ENCODE measurements around the gene PLIN5. TPM values are rescaled to one million over a fixed set of nuclear protein-coding genes. Genes with fewer than 3 reads are reported as not detected.
"Not testable (repeated sequence)": the region's sequence is repeated elsewhere in the genome, so short reads cannot be mapped to it uniquely, and the experiment has no call there.

The PLIN5 gene
- total RNA-seq, 2 experiments from 2014 or later = not detected

DNA sequence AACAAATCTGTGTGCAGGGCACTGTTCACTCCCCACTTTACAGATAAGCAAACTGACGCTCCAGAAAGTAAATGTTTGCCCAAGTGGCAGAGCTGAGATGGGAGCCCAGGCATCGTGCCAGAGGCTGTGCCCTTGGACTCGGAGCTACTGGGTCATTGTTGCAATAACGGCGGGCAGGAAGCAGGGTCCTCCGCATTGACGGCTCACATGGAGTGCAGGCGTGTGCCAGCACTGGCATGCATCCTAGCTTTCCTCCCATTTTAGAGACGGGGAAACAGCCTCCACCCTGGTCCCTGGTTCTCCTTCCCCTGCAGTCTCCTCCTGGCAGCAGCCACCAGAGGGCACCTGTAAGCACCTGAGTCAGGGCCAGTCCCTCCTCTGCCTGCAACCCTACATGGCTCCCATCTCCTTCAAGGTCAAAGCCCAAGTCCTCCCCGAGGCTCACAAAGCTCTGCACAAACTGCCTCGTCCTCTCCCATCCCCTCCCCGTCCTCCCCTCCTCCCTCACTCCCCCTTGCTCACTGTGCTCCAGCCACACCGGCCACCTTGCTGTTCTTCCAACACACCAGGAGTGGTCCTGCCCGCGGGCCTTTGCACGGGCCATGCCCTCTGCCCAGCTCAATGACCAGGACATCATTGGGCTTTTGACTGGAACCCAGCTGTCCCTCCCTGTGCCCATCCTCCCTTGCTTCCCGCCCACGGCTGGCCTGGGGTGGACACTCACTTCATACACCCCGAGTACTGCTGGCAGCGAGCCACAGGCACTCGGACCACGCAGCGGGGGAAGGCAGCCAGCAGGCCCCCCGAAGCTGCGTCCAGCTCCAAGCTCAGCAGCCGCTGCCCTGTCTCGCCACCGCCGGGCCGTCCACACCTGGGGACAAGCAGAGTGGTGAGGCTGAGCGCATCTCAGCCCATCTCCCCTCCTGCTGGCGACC is 12.5 kb upstream of the PLIN5 start:
- Mint-ChIP-seq H3K27ac (no peak overlapping the region), H3K9me3 (ENCODE audit: low read depth) (no peaks in the 10 kb centered on the region), H3K4me1 (peaks cover 1% of the 10 kb centered on the region), H3K27me3 (no peaks in the 10 kb centered on the region), H3K4me3 (no peak overlapping the region), H3K36me3 (no peaks in the 10 kb centered on the region)
- CTCF ChIA-PET = interaction anchor here (0.6 to 2.2 kb wide), 6 partner anchors 11 to 1283 kb away, joined by 3 to 12 read pairs (median 3); partner anchors contain the start of gene SEMA6B
- DNase-seq = peak; percentile 54
- peak; percentile 23 for ATAC-seq

DNA sequence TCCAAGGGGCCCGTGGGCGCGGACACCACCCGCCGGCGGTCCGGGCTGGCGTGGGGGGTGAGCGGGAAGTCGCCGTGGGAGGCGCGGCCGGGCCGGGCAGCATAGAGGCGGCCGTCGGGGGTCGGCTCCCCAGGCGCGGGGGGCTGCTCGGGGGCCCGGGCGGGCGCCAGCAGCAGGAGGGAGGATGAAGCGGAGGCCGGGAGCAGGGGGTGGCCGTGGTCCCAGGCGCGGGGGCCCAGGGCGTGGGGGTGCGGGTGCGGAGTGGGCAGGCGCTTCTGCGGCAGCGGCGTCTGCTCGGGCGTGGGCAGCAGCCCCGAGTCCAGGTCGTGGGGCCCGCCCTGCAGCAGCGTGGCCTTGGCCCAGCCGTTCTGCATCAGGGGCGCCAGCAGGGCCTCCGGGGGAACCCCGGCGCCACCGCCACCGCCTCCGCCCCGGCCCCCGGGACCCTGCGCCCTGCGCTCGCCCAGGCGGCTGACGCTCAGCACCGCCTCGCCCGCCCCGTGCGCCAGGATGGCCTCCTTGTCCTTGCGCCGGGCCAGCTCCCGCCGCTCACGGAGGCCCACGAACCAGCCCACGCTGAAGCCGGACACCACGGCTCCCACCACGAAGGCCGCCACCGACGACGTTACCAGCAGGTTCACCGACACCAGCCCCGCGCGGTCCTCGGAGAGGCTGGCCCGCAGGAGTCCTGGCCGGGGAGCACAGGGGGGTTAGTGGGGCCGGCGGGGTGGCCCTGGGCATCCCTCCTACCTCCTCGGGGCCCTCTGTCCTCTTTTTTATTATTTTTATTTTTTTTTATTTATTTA is 9.0 kb upstream of the PLIN5 start:
- H3K27me3 Mint-ChIP-seq = no peaks in the 10 kb centered on the region
- DNase-seq = no peak
- no peaks in the 10 kb centered on the region for H3K9me3 Mint-ChIP-seq (ENCODE audit: low read depth)
- H3K36me3 Mint-ChIP-seq = no peaks in the 10 kb centered on the region
- peaks cover 4% of the 10 kb centered on the region for H3K4me1 Mint-ChIP-seq
- H3K27ac Mint-ChIP-seq = no peak overlapping the region
- CTCF ChIA-PET = no interaction called here
- no peak overlapping the region for H3K4me3 Mint-ChIP-seq
- no peak for ATAC-seq

DNA sequence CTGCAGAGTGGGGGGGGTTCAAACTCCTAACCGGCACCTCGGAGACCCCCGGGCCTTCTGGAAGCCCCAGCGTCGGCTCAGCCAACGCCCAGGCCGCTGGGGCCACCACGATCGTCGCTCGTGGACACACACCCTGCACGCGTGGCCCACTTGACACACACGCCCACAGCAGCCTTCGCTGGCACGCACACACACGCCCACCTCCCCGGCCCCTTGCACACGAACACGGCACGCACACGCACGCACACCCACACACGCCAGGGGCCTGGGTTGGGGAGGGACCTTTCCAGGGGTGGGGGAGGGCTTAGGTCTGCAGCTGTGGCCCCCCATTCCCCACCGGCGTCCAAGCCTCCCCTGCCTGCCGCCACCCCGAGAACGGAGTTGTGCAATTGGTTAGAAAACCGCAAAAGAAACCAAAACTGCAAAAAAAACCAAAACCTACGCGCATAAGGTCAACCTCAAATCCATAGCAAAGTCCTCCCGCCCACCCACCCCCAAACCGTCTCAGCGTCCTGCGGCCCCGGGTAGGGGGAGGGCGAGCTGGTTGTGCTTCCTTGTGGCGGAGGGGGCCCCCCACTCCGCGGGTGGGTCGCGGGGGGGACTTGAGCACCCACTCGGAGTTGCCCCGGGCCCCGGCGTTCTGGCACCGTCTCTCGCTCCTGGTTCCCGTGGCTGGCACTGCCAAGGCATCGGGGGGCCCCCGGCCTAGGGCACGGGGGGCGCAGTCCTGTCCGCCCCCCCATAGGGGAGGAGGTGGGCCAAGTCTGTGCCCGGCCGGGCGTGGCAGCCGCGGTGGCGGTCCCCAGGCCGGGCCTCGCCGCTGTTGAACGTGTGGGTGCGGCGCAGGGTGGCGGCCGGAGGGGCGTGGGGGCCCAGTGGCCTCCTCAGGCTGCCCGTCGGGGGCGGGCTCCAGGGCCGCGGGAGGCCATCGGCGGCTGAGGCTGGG is 8.1 kb upstream of the PLIN5 start:
- no peak overlapping the region for H3K4me3 Mint-ChIP-seq
- CTCF ChIA-PET = no interaction called here
- no peaks in the 10 kb centered on the region for H3K9me3 Mint-ChIP-seq (ENCODE audit: low read depth)
- peaks cover 4% of the 10 kb centered on the region for H3K4me1 Mint-ChIP-seq
- no peaks in the 10 kb centered on the region for H3K36me3 Mint-ChIP-seq
- ATAC-seq (no peak), DNase-seq (no peak)
- no peaks in the 10 kb centered on the region for H3K27me3 Mint-ChIP-seq
- H3K27ac Mint-ChIP-seq = no peak overlapping the region

DNA sequence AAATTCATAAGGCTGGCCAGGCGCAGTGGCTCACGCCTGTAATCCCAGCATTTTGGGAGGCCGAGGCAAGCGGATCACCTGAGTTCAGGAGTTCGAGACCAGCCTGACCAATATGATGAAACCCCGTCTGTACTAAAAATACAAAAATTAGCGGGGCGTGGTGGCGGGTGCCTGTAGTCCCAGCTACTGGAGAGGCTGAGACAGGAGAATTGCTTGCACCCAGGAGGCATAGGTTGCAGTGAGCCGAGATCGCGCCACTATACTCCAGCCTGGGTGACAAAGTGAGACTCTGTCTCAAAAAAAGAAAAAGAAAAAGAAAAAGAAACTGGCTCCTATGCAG is 6.8 kb upstream of the PLIN5 start:
- H3K4me1 Mint-ChIP-seq; H3K4me3 Mint-ChIP-seq; H3K27ac Mint-ChIP-seq; H3K9me3 Mint-ChIP-seq (ENCODE audit: low read depth); CTCF ChIA-PET; H3K36me3 Mint-ChIP-seq; H3K27me3 Mint-ChIP-seq; ATAC-seq; DNase-seq: not testable (repeated sequence)

DNA sequence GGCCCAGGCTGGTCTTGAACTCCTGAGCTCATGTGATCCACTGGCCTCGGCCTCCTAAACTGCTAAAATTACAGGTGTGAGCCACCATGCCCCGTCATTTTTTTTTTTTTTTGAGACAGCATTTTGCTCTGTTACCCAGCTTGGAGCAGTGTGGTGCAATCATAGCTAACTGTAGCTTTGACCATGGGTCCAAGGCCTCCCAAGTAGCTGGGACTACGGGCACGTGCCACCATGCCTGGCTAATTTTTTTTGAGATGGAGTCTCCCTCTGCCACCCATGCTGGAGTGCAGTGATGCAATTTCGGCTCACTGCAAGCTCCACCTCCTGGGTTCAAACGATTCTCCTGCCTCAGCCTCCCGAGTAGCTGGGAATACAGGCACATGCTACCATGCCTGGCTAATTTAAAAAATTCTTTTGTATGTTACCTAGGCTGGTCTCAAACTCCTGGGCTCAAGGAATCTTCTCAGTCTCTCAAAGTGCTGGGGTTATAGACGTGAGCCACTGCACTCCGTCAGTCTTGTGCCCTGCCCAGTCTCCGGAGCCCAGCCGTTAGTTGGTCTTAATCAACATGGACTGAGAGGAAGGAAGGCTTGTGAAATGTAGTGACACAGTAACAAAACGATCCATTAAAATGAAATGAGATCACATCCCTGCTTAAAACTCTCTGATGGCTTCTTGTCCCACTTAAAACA is 6.2 kb upstream of the PLIN5 start:
- no peaks in the 10 kb centered on the region for H3K36me3 Mint-ChIP-seq
- no peak for DNase-seq
- CTCF ChIA-PET = interaction anchor here (1.3 to 1.8 kb wide), 2 partner anchors 16 to 18 kb away, joined by 4 to 9 read pairs; no protein-coding TSS in a partner anchor
- H3K4me1 Mint-ChIP-seq = peaks cover 4% of the 10 kb centered on the region
- no peaks in the 10 kb centered on the region for H3K27me3 Mint-ChIP-seq
- ATAC-seq = no peak
- H3K4me3 Mint-ChIP-seq = no peak overlapping the region
- no peak overlapping the region for H3K27ac Mint-ChIP-seq
- no peaks in the 10 kb centered on the region for H3K9me3 Mint-ChIP-seq (ENCODE audit: low read depth)

DNA sequence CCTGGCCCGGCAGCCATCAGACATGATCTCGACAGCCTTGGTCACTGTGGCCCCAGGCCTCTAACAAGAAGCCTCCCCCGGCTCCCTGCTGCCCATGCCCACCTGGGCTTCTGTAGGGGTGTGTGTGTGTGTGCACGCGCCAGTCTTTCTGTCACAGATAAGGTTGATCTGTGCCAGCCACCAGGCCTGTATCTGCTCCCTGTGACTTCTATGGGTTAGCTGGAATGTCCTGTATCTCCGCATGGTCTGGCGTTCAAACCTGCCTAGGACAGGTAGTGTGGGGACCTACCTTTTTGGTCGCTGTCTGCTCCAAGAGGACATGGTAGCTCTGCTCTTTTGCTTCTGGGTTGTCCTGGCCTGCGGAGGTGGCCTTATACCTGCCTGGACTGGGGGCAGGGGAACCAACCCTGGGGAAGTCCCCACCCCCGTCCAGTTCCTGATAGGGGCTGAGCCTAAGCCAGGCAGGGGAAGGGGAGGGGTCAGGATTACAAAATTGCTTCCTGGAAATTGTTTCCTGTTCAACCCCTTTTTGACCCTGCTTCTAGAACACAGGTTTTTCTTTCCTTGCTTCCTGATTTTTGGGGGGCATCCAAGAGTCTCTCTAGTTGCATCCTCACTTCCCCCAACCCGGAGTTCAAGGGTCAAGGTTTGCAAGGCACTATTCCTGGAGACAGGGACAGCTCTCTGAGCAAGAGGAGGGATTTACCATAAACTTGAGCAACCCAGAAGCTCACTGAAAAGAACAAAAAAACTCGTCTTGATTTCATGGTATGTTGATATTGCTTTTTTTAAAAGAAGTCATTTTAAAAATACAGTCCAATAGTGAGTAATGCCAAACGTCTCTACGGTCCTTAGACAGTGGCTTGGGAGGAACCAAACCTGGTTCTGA is 4.9 kb upstream of the PLIN5 start, which contains the start of gene LRG1:
TSS of gene LRG1 (minus strand) at position 344 of the 889 bp plus-strand sequence. CDS start at position 321, 23 bp downstream.
- no peak within 1 kb of the TSS for H3K27ac Mint-ChIP-seq
- peaks cover 3% of the 10 kb centered on the region for H3K27me3 Mint-ChIP-seq
- no peak within 1 kb of the TSS for H3K4me3 Mint-ChIP-seq
- CTCF ChIA-PET = interaction anchor here (1.0 to 1.8 kb wide), 3 partner anchors 14 to 27 kb away, joined by 3 to 9 read pairs (median 4); no protein-coding TSS in a partner anchor
- ATAC-seq (no peak), DNase-seq (no peak)
- no peaks in the 10 kb centered on the region for H3K36me3 Mint-ChIP-seq
- H3K4me1 Mint-ChIP-seq = peaks cover 4% of the 10 kb centered on the region
- no peaks in the 10 kb centered on the region for H3K9me3 Mint-ChIP-seq (ENCODE audit: low read depth)

DNA sequence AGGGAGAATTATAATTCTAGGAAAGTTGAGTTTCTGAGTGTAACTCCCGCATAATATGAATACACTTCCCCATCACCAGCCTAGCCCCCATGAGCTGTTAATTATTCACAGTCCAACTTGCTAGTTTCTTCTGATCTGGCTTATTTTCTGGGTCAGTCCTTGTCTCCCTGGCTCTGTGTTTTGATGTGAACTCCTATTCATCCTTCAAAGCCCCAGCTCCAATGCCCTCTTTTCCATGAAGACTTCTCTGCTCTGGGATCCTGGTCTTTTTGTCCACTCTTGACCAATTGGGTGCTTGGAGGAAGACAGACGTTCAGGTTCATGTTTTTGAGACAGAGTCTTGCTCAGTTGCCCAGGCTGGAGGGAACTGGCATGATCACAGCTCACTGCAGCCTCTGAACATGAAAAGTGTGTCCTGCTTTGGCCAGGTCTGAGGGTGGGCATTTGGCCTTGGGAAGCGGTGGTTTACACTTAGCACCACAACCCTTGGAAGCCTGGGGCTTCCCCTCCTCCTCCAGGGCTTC is 4.2 kb upstream of the PLIN5 start:
- Mint-ChIP-seq H3K36me3 (no peaks in the 10 kb centered on the region), H3K4me3 (no peak overlapping the region), H3K4me1 (peaks cover 4% of the 10 kb centered on the region)

DNA sequence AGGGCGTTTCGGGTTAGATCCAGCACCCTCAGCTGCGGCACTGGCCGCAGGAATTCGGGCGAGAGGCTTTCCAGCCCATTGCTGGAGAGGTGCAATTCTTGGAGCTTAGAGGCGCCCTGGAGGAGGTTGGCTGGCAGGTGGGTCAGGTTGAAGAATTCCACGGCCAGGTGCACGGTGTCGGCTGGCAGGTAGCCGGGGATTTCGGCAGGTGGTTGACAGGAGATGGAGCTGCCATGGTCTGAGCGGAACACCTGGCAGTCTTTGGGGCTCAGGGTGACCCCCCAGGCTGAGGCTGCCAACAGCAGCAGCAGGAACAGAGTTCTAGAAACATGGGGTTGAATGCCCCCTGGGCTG is 3.6 kb upstream of the PLIN5 start:
- H3K9me3 Mint-ChIP-seq (ENCODE audit: low read depth) = no peaks in the 10 kb centered on the region
- CTCF ChIA-PET = interaction anchor here (1.2 kb wide), 1 partner anchor 14 kb away, joined by 5 read pairs; no protein-coding TSS in a partner anchor
- H3K4me1 Mint-ChIP-seq = peaks cover 4% of the 10 kb centered on the region
- no peaks in the 10 kb centered on the region for H3K36me3 Mint-ChIP-seq
- H3K27me3 Mint-ChIP-seq = peaks cover 7% of the 10 kb centered on the region
- no peak for ATAC-seq
- no peak for DNase-seq
- H3K4me3 Mint-ChIP-seq = no peak overlapping the region
- H3K27ac Mint-ChIP-seq = no peak overlapping the region

More for the DNA sequence above, 4.2 kb upstream of the PLIN5 start:
- no peak for DNase-seq
- Mint-ChIP-seq H3K27me3 (peaks cover 7% of the 10 kb centered on the region), H3K27ac (no peak overlapping the region), H3K9me3 (ENCODE audit: low read depth) (no peaks in the 10 kb centered on the region)
- ATAC-seq = no peak
- CTCF ChIA-PET = interaction anchor here (1.0 to 1.2 kb wide), 2 partner anchors 14 to 28 kb away, joined by 3 to 5 read pairs; no protein-coding TSS in a partner anchor

DNA sequence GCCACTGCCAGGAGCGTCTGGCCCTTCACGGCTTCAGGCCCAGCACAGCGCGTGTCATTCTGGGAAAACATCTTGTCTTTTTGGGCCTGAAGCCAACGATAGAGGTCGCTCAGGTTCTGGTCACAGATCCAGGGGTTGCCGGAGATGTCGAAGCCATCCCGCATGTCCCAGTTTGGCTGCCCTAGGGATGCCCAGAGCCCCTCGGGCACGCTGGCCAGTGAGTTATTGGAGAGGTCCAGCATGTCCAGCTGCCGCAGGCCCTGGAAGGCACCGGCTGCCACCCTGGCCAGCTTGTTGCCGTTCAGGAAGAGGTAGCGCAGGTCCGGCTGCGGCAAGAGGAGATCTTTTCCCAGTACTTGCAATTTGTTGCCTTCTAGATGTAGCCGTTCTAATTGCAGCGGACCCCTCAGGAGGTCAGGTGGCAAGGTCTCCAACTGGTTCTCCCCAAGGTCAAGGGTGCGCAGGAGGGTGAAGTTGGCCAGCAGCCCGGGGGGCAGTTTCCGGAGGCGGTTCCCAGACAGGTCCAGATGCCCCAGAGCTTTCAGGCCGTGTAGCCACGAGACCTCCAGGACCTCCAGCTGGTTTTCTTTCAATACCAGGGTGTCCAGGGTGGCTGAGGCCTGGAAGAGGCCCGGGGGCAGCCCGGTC is 3.1 kb upstream of the PLIN5 start:
- DNase-seq = no peak
- no peaks in the 10 kb centered on the region for H3K9me3 Mint-ChIP-seq (ENCODE audit: low read depth)
- H3K4me3 Mint-ChIP-seq = no peak overlapping the region
- CTCF ChIA-PET = interaction anchor here (1.2 kb wide), 1 partner anchor 13 kb away, joined by 5 read pairs; no protein-coding TSS in a partner anchor
- no peak for ATAC-seq
- H3K4me1 Mint-ChIP-seq = peaks cover 3% of the 10 kb centered on the region
- no peak overlapping the region for H3K27ac Mint-ChIP-seq
- no peaks in the 10 kb centered on the region for H3K36me3 Mint-ChIP-seq
- H3K27me3 Mint-ChIP-seq = peaks cover 10% of the 10 kb centered on the region

DNA sequence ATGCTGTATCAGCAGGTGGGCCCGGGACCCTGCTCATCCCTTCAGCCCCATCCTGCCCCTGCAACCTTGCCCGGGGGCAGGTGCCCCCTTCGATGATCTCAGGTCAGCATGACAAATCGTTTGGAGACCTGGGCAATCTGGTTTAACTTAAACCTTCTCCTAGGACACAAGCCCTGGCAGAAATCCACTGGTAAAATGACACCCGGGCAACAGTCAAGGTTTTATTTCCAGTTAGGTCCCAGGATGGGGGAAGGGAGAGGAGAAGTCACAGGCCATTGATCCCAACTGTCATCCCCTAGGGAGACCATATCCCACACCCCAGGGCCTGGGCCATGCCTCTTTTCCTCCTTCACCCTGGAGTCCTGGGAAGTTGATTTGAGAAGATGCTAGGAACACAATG is 1.8 kb upstream of the PLIN5 start:
- Mint-ChIP-seq H3K4me1 (peaks cover 2% of the 10 kb centered on the region), H3K4me3 (no peak overlapping the region), H3K27me3 (peaks cover 10% of the 10 kb centered on the region), H3K36me3 (no peaks in the 10 kb centered on the region), H3K27ac (no peak overlapping the region), H3K9me3 (ENCODE audit: low read depth) (no peaks in the 10 kb centered on the region)
- no peak for DNase-seq
- CTCF ChIA-PET = interaction anchor here (2.6 kb wide), 1 partner anchor 13 kb away, joined by 20 read pairs; no protein-coding TSS in a partner anchor
- no peak for ATAC-seq

DNA sequence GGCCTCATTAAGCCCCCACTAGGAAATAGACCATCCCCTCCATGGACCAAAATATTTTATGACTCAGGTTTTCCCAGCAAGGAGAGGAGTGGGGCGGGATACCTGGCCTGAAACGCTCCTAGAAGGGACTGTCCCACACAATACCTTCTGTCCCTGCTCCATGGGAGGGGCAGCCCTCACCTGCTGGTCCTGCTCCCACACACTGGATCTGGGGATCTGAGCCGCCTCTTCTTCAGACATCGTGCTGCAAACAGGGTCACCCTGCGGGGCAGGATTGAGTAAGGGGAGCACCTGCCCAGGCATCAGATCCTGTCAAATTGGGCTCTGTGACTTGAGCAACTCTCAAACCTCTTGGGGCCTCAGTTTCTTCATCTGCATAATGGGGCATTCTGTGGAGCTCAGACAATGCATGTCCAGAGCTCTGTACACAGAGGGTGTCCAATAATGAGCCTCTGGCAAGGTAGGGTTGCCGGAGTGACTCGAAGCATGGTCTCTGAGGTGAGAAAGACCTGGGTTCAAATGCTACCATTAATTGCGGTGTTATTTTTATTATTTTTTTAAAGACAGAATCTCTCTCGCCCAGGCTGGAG is 1.1 kb downstream of the PLIN5 start:
- Mint-ChIP-seq H3K36me3 (no peaks in the 10 kb centered on the region), H3K9me3 (ENCODE audit: low read depth) (no peaks in the 10 kb centered on the region), H3K4me1 (no peaks in the 10 kb centered on the region), H3K27me3 (peaks cover 12% of the 10 kb centered on the region), H3K27ac (no peak overlapping the region), H3K4me3 (no peak overlapping the region)
- ATAC-seq (no peak), DNase-seq (no peak)
- CTCF ChIA-PET = no interaction called here
